ENCODE data around the gene GRB7.
"Not testable (repeated sequence)": the region's sequence is repeated elsewhere in the genome, so short reads cannot be mapped to it uniquely, and the experiment has no call there.

Gene GRB7

GRCh38 chr17:39730095-39730921, 7.4 kb upstream of the GRB7 start, which contains the start of gene MIEN1:
TSS of gene MIEN1 (minus strand) at chr17:39730532. CDS start at chr17:39730495, 37 bp downstream.
- peak; percentile 79 to 91 for DNase-seq (ENCODE audit: extremely low read depth in 1 of 2, low read depth in 1 of 2)

GRCh38 chr17:39732586-39732985, 5.2 kb upstream of the GRB7 start:
- DNase-seq (ENCODE audit: extremely low read depth in 1 of 2, low read depth in 1 of 2): no peak

GRCh38 chr17:39735882-39736281, 1.9 kb upstream of the GRB7 start:
- no peak for DNase-seq (ENCODE audit: extremely low read depth in 1 of 2, low read depth in 1 of 2)

- no peak for DNase-seq (ENCODE audit: extremely low read depth in 1 of 2, low read depth in 1 of 2)
Observed at GRCh38 chr17:39736319-39737165, 1.2 kb upstream of the GRB7 start.

GRCh38 chr17:39737206-39737759, 455 bp upstream of the GRB7 start:
- DNase-seq (ENCODE audit: extremely low read depth in 1 of 2, low read depth in 1 of 2): no peak

- DNase-seq (ENCODE audit: extremely low read depth in 1 of 2, low read depth in 1 of 2): peak; percentile 36 to 39
Observed at GRCh38 chr17:39738568-39738901, 797 bp downstream of the GRB7 start.

GRCh38 chr17:39738983-39739884, 1.5 kb downstream of the GRB7 start:
- DNase-seq (ENCODE audit: extremely low read depth in 1 of 2, low read depth in 1 of 2): no peak

GRCh38 chr17:39739885-39740356, 2.2 kb downstream of the GRB7 start:
- no peak for DNase-seq (ENCODE audit: extremely low read depth in 1 of 2, low read depth in 1 of 2)

GRCh38 chr17:39740357-39741111, 2.8 kb downstream of the GRB7 start:
- no peak for DNase-seq (ENCODE audit: extremely low read depth in 1 of 2, low read depth in 1 of 2)

- no peak for DNase-seq (ENCODE audit: extremely low read depth in 1 of 2, low read depth in 1 of 2)
Observed at GRCh38 chr17:39742126-39742855, 4.6 kb downstream of the GRB7 start.

GRCh38 chr17:39742856-39743436, 5.2 kb downstream of the GRB7 start:
- DNase-seq (ENCODE audit: extremely low read depth in 1 of 2, low read depth in 1 of 2): no peak

GRCh38 chr17:39744075-39744835, 6.5 kb downstream of the GRB7 start:
- DNase-seq (ENCODE audit: extremely low read depth in 1 of 2, low read depth in 1 of 2): no peak

GRCh38 chr17:39744836-39745215, 7.1 kb downstream of the GRB7 start:
- no peak for DNase-seq (ENCODE audit: extremely low read depth in 1 of 2, low read depth in 1 of 2)

GRCh38 chr17:39745335-39746144, 7.8 kb downstream of the GRB7 start:
- no peak for DNase-seq (ENCODE audit: extremely low read depth in 1 of 2, low read depth in 1 of 2)

- DNase-seq (ENCODE audit: extremely low read depth in 1 of 2, low read depth in 1 of 2): no peak
Observed at GRCh38 chr17:39746145-39746461, 8.4 kb downstream of the GRB7 start.

- no peak for DNase-seq (ENCODE audit: extremely low read depth in 1 of 2, low read depth in 1 of 2)
Observed at GRCh38 chr17:39747745-39748144, 10.0 kb downstream of the GRB7 start.

- not testable (repeated sequence) for DNase-seq (ENCODE audit: extremely low read depth in 1 of 2, low read depth in 1 of 2)
Observed at GRCh38 chr17:39748444-39749034, 10.8 kb downstream of the GRB7 start.
